LHCN-M2 (cell line): ENCODE measurements around the gene ZNFX1. TPM values are rescaled to one million over a fixed set of nuclear protein-coding genes. Genes with fewer than 3 reads are reported as not detected.

ENCODE experiments used
- DNase-seq: peaks from one replicate; pipeline ENCODE4 v3.0.0-alpha.2; 2012; ENCODE audit warnings: low read depth
- total RNA-seq: library from RNA; depleted of rRNA; stranded (reverse); fragments of >200 nt; gene quantifications from 2 replicates; pipeline ENCODE4 v1.2.3, GENCODE V29; 2014

Gene ZNFX1
- total RNA-seq, 1 experiment from 2014 or later = 55.8 TPM

DNA sequence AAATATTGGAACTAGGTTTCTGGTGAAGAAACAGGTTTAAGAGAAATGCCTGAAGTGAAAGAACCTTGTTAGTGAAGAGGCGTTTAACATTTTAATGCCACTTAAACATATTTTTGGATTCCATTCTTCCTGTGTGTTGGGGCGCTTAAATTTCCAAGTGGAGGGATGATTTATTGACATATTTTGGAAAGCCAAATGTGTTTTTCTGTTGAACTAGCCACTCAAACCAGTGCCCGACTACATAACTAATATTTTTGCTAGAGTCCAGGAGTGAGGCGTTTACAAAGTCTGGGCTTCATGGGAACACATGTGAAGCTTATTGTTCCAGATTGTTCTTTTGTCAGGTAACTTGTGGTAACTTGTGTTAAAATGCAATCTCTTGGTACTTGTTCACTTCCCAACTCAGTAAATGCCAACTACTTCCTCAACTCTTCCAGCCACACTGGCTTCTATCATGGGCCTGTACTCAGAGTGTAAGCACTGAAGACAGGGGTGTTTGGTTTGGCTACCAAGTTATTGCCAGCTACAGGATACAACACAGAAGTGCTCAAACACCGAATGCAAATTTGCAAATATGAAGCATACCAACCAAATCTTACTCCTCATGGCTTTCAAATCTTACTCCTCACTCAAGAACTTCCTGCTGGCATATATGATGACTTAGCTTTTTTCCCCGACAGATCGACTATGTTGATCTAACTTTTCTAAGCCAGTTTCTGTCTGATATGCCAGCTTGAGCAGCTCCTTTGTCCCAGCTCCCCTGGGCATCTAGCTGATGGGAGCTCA is 2.0 kb upstream of the ZNFX1 start:
- DNase-seq = no peak

DNA sequence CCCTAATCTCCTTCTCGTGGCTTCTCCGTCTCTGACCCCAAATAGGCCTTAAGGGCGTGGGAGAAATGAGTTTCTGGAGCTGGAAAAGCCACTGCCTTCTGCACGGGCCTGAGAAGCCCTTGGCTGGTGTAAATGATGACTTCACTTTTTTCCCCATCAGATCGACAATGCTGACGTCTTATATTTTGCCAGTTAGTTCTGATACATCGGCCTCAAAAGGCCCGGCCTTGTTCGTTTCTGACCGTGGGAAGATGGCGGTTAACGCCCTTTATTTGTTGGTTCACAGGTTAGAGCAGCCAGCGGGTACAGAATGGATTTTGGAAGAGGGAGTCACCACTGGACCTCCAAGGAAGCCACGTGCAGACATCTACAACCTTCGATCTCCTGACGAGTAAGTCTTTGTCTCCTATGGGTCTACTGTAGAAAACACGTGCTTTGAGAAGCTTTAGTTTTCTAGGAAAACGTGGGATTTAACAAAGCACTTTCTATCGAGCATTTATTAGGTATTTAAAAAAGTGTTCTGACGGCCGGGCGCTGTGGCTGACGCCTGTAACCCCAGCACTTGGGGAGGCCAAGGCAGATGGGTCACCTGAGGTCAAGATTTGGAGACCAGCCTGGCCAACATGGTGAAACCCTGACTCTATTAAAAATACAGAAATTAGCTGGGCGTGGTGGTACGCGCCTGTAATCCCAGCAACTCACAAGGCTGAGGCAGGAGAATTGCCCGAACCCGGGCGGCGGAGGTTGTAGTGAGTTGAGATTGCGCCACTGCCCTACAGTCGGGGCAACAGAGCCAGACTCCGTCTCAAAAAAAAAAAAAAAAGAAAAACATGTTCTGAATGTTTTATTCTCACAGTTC is 1.2 kb upstream of the ZNFX1 start:
- no peak for DNase-seq

DNA sequence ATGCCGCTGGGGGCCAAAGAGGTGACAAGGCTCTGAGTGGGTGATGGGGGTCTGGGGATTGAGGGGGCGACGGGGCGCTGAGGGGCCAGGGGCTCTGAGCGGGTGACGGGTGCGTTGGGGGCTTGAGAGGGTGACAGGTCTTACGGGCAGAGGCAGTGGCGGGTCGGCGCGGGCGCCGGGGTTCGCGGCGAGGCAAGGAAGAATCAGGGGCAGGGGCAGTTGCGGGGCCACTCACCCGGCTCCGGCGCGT is 146 bp downstream of the ZNFX1 start:
- DNase-seq = no peak

DNA sequence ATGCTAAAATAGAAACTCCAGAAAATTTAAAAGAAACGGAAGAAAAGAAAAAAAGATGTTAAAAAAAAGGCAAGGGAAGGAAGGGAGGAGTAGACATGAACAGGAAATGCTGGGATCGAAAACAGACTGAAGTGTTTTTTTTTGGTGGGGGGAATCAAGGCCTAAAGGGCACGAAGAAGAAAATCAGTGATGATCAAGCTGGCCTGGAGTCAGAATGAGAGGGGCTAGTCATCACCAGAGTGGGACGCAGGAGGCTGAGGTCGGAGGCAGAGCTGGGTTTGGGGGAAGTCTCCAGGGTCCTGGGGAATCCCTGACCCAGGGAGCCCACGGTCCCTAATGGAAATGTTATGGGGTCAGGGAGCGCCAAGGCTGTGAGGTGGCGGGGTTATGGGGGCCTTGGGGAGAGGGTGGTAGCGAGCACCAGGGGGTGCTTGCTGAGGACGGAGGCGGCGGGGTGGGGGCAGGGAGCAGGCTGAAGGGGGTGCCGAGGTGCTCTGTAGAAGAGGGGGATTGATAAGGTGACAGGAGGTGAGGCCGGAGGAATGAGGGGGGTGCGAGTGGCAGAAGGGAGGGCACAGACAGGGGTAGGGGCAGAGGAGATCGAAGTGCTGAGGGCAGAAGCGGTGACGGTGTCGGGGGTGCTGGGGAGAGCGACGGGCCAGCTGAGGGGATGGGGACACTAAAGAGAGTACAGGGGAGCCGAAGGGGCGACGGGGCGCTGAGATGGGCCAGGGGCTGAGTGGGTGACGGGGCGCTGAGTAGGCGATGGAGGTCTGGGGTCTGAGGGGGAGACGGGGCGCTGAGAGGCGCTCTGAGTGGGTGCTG is 684 bp downstream of the ZNFX1 start:
- DNase-seq = no peak

DNA sequence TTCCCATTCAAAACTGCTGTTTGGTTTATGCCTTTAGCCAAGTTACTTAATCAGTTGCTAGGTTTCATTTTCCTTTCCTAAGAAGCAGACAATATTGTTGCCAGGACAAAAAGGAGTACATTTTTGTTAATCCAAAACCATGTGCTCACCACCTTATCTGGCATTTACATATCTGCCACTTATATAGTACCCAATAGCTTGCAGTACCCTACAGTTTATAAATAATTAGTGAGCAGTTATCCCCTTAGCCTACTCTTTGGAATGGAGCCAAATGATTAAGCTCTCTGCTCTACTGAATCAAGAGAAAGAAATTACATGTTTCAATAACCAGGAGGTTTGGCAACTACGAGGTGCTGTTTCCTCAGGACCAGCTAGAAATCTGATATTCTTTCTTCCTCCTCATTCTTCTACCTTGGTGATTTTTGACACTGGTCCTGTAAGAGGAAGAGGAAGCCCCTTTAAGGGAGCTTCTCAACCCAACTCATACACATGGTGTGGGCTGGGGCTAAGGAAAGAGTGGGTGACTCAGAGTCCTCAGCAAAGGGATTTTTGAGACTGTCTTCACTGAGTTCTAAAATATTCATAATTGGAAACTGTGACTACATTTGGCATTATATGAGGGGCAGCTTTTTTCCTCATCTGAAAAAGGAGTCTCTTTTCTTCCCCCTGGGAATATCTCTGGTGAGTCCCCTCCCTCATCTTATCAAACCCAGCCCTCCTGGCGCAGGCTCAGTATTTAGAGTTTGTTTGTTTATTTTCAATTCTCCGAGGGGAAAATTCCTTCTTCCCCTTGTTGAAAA is 1.5 kb downstream of the ZNFX1 start:
- DNase-seq = peak; percentile 69

DNA sequence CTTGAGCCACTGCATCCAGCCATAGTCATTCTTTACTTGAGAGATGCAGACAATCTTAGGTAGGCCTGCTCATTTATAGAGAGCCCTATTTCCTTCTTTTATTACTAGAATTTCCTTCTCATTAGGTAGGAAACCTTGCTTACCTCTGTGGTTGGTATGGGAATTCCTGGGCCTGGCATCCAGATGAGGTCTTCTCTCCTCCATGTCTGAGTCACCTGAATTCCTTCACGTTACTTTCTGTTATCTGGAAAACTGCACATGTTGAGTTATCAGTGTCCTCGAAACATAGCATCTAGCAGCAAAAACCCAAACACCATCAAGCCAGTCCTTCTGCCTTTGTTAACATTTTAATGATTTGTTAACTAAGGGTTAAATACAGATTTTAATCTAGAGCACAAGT is 2.2 kb downstream of the ZNFX1 start:
- no peak for DNase-seq

DNA sequence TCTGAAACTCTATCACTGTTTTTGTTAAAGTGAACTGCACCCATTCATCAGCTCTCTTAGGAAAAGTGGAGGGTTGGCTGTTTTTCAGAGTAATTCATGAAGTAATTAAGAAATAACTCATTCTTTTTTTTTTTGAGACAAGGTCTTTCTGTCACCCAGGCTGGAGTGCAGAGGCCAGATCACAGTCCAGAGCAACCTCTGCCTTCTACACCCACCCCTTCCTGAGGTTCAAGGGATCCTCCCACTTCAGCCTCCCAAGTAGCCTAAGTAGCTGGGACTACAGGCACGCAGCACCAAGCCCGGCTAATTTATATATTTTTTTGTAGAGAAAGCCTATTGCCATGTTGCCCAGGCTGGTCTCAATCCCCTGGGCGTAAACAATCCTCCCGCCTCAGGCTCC is 2.6 kb downstream of the ZNFX1 start:
- DNase-seq = no peak

DNA sequence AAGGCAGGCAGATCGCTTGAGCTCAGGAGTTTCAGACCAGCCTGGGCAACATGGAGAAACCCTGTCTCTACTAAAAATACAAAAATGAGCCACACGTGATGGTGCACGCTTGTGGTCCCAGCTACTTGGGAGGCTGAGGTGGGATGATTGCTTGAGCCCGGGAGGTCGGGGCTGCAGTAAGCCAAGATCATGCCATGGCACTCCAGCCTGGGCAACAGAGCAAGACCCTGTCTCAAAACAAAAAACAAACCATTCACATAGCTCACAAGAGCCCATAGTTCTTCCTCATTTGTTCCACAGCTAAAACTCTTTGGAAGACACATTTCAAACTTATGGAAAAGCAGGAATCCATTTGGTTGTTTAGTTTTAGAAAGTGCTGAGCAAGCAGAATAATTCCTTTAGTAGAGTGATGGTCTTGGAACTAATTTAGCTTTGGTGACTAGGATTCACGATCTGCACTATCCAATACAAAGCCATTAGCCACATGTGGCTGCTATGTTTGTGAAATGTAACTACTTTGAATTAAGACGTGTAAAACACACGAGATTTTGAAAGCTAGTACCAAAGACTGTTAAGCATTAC is 4.1 kb downstream of the ZNFX1 start:
- no peak for DNase-seq

DNA sequence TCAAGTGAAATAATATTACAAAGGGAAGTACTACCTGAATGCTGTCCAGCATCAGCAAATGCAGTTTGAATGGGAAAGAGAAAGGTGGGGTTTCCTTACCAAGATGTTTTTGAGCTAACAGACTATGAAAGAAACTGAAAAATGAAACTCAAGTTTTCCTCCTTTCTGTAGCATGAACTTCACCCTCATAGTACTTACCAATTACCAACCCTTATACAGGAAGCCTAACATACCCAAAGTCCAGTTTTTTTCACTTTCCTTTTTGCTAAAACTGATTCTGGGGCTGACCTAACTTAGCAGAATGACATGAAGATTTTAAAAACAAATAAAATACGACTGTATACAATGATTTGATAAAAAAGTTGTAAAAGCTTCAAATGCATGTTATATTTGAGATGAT is 5.2 kb downstream of the ZNFX1 start:
- DNase-seq = no peak

DNA sequence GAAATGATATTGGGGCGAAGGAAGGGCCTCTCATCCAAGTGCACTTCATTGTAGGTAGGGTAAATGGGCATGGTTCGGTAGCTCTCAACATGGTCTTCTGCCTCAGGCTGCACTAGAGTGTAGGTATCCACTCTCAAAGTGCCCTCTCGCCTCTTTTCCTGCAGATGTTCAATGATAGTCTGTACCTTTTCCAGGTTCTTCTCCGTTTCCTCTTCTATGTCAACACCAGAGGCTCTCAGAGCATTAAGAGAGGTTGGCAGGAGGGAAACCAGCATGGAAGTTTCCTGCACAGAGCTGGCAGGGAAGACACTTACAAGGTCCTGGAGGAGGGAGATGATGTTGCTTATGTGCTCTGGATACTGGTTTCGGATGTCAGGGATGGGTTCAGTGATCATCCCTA is 7.1 kb downstream of the ZNFX1 start:
- no peak for DNase-seq

DNA sequence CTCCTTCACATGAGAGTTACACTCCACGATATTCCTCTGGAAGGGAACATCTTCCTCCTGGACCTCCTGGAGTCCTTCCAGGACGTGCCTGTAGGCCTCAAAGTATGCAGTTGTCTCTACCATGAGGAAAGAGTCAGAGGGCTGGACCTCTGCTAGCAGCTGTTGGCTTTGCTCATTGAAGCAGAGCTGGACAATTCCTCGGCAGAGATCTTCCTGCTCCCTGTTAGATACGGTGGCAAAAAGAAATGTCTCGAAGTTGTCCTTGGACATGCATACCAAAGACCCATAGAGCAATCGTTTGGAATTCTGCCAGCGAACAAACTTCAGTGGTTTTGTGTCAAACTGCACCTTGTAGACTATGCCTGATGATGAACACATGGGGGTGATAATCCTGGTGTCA is 7.7 kb downstream of the ZNFX1 start:
- peak; percentile 93 for DNase-seq

DNA sequence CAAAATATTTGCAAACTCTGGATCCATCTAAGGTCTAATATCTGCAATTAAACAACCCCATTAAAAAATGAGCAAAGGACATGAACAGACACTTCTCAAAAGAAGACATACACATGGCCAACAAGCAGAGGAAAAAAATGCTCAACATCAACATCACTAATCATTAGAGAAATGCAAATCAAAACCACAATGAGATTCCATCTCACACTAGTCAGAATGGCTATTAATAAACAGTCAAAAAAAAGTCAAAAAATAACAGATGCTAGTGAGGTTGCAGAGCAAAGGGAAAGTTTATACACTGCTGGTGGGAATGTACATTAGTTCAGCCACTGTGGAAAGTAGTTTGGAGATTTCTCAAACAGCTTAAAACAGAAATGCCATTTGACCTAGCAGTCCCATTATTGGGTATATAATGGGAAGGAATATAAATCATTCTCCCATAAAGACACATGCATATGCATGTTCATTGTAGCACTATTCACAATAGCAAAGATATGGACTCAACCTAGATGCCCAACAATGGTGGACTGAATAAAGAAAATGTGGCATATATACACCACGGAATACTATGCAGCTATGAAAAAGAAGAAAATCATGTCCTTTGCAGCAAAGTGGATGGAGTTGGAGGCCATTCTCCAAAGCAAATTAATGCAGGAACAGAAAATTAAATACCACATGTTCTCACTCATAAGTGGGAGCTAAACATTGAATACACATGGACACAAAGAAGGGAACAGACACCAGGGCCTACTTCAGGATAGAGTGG is 9.1 kb downstream of the ZNFX1 start:
- DNase-seq = peak; percentile 76

DNA sequence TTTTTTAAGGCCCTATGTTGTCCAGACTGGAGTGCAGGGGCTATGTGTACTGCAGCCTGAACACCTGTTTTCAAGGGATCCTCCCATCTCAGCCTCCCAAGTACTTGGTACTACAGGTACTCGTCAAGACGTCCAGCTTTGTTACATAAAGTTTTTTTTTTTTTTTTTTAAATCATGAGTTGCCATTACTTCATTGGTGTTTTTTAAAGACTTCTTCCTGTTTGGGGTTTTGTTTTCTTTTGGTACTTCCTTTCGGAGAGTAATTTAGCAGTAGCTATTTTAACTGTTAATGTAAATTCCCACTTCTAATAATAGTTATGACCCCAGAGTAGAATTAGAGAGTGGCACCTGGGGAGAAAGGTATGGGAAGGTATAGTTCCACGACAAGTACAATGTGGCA is 10.5 kb downstream of the ZNFX1 start:
- no peak for DNase-seq

DNA sequence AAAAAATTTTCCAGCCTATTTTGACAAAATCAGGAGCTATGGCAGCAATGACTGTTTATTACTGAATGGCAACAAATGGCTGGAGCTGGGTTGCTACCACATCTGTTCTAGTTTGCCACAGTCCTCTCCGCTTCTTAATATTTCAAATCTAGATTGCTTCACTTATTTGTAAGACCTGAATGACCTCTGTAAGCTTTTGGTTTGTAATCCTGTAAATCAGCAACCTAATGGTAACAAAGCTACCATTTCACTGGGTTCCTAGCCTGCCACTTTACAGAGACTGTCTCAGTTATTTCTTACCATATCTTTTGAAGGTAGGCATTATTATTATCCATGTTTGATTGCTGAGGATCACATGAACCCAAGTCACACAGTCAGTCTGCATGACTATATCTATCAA is 15.4 kb downstream of the ZNFX1 start:
- DNase-seq = no peak

DNA sequence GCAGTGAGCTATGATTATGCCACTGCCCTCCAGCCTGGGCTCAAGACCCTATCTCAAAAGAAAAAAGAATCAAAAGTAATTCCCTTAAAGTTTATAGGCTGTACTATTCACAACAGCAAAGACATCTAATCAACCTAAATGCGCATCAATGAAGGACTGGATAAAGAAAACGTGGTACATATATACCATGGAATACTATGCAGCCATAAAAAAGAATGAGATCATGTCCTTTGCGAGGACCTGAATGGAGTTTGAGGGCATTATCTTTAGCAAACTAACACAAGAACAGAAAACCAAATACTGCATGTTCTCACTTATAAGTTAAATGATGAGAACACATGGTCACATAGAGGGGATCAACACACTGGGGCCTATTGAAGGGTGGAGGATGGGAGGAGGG is 16.7 kb downstream of the ZNFX1 start:
- DNase-seq = no peak

DNA sequence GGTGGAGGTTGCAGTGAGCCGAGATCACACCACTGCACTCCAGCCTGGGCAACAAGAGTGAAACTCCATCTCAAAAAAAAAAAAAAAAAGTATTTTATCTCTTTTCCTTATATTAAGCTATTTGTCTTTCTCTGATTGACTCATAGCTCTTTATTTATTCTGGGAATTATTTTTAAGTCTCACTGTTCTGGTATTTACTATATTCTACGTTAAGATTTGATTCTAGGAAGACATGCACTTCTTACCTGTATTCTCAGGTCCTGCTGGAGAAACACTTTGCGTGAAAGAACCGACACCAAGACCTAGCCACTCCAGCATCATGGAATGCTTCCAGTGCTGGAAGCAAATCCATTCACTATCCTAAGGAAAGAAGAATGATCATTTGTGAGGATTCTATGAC is 17.6 kb downstream of the ZNFX1 start:
- no peak for DNase-seq

DNA sequence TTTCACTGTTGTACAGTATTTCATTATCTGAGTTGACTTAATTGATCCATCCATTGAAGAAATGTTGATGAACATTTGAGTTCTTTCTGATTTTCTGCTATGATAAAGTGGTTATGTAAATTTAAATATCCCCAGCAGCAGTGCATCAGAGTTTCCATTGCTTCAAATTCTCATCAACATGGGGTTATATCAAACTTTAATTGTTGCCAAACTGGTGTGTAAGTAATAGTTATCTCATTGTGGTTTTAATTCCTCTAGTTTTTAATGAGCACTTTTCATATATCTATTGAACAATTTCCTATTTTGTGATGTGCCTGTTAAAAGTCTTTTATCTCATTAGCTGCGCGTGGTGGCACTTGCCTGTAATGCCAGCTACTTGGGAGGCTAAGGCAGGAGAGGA is 18.1 kb downstream of the ZNFX1 start:
- DNase-seq = no peak

DNA sequence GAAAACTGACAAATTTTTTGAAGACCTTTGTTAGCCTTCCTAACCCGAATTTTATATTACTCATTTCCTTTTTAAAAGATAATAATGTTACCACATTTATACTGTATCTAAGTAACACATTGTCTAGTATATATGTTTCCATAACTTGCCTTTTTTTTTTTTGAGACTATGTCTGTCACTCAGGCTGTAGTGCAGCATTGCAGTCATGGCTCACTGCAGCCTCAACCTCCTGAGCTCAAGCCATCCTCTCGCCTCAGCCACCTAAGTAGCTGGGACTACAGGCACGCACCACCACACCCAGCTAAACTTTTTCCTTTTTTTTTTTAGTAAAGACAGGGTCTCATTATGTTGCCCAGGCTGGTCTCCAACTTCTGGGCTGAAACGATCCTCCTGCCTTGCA is 18.6 kb downstream of the ZNFX1 start:
- no peak for DNase-seq

DNA sequence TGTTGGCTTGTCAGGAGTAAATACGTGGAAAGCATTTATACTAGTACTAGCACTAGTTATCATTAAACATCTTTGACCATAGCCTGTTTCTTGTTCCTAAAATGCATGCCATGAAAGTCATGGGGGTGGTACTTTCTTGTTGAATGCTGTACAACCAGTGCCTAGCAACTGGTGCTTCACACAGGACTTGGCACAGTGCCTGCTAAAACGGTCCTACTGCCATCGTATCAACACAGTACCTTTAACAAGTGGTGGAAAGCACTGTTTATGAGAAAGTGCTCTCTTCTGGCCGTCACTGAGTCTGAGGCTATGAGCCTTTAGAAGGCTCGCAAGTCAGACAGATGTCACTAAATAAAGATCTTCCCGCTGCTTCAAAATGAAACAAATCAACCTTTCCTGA is 21.6 kb downstream of the ZNFX1 start:
- DNase-seq = no peak

DNA sequence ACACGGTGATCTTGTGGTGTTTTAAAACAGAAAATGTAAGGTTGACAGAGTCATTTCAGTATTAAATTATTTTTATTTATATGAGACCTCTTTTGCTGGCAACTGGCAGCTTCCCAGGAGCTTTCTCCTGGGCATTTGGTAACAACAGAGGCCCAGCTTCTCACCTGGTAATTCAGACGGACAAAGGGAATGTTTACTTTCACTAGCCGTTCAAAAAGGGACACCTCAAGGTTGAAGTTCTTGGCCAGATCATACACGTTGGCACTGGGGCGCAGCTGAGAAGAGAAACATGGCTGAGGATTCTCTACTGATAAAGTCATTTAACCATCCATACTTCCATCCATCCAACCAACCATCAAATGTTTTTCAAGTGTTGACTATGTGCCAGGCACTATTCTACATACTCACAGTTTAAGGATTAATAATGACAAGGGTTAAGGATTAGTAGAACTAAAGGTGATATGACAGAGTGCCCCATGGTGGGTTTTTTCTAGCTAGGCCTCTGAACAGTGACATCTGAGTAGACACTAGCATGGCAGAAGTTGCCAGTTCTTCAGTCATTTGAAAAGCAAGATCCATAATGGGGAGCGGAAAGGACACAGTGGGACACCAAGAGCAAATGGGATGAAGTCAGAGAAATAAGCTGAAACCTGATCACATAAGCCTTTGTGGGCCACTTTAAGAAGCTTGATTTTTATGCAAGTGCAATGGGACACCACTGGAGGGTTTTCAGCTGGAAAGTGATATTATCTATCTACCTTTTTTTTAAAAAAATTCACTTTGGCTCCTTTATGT is 25.1 kb downstream of the ZNFX1 start:
- no peak for DNase-seq
